ENCODE measurements around the gene ACAN.
A peak's percentile ranks its signal among the peaks of the same experiment; 100 is the strongest.

ACAN gene

GRCh38 chr15:88904624-88905327 lies 101.5 kb downstream of the ACAN start:
- DNase-seq: peak; percentile 54

GRCh38 chr15:88905576-88905975 lies 102.3 kb downstream of the ACAN start:
- no peak for DNase-seq

GRCh38 chr15:88906130-88906529 lies 102.9 kb downstream of the ACAN start:
- no peak for DNase-seq

GRCh38 chr15:88906551-88906950 lies 103.3 kb downstream of the ACAN start:
- DNase-seq: no peak

DNA sequence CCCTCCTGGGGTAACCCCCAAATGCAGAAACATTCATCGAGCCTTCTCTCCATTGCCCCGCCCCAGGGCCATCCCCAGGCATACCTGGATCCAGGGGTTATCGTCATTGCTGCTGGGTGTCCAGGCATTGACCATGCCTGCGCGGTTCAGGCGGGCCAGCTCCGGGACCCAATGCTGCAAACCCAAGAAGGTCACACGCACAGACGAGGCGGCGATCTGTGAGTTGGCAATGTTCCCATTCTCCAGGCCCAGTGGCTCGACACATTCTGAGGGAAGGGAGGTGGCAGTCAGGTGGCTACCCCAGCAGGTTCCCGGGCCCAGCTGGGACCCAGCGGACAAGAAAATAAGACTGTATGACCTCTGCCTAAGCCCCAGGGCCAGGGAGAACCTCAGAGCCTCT lies 103.9 kb downstream of the ACAN start:
- no peak for DNase-seq

DNA sequence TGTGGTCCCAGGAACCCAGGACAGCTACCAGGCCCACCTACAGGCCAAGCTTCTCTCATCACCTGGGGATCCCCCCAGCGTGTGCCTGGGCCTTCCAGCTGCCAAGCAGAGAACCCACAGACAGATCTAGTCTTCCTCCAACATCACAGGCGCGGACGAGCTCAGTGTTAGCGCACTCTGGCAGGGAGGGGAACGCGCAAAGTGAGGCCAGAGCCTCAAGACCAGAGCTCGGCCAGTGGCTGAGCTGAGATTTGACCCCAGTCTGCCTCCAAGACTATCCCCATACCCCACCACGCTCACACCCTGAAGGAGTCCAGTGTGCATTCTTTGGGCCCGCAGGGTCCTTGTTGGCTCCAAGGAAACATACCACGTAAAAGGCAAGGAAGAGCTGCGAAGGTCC lies 104.9 kb downstream of the ACAN start:
- no peak for DNase-seq

DNA sequence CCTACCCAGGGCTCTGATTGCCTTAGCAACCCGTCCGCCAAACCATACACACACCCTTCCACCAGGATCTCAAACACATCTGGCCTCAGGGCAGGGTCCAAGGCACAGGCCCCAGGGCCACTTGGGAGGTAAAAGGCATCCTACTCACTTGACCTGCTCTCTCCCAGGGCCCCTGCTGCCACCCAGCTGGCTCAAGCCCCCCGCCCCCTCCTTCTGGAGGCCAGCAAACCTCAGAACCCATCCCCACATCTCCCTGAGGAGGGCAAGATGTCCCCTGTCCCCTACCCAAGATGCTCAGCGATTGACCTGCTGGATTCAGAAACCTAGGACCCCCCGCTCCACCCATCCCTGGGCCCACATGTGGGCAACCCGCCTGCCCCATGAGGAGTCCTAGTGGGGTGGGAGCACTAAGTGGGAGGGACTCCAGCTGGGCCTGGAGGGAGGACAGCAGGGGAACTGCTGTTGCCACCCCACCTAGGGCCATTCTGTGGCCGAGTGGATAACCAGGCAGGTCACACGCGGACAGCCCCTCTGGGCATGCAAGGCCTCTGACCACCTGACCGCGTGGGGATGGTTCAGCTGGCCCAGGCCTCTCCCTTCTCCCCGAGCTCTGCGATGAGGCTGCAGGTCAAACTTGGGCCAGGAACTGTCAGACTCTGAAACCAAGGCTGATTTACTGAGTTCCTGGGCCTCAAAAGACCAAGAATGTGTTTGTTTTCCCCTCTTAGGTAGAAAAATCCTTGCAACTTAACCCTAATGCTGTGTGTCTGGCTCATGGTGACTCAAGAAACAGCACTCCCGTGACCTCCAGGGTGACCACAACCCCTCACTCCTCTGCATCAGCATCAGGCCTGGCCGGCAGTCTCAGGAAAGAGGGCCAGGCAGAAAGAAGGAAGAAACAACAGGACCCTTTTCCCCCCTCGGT lies 105.7 kb downstream of the ACAN start:
- DNase-seq: no peak

DNA sequence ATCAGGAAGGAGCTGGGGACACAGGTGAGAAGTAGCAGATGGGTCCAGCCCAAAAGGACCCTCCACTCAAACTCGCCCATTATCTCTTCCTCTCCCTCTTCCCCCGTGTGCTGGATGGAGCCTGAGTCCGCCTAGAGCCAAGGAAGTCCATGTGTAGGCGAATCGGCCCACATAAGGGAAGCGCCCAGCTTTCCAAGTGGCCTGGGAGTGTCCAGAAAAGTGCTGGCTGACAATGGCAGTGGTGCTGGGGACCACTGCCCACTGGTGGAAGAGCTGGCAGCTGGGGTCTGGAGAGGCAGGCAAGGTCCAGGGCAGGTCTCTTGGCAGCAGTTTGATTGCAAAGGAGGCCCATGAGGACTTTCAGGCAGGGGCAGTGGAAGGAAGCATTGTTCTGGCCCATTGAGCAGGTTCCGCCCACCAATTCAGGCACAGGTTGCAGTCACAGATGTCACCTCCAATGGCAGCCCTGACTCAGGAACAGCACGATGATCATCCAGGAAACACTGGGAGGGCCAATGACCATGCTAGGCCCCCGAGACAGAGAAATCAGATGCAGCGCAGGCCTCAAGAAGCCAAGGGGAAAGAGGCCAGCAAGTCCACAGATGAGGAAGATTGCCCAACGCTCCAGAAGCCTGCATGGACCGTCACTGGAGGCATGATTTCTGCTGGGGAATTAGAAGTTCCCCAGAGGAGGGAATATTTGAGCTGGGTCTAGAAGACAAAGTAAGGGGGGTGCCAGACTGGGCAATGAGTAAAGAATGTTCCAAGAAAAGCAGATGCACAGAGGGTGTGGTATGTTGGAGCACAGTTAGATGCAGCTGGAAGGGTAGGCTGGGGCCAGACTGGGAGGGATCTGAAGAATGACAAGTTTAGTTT lies 107.0 kb downstream of the ACAN start:
- DNase-seq: no peak

DNA sequence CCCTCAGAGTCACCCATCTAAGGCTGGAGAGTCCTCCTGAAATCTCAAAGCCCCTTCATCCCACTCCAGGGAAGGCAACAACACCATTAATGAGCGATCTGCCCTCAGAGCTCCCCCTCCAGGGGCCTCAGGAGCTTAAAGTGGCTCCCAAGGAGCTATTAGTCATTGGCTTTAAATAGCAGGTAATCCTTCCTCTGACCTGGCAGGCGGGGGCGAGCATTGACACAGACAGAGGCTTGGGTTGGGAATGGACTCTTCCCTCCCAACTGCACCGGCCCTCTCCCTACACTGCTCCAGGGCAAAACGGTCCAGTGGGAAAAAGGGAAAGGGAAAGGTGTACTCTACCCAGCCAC lies 108.5 kb downstream of the ACAN start:
- no peak for DNase-seq

DNA sequence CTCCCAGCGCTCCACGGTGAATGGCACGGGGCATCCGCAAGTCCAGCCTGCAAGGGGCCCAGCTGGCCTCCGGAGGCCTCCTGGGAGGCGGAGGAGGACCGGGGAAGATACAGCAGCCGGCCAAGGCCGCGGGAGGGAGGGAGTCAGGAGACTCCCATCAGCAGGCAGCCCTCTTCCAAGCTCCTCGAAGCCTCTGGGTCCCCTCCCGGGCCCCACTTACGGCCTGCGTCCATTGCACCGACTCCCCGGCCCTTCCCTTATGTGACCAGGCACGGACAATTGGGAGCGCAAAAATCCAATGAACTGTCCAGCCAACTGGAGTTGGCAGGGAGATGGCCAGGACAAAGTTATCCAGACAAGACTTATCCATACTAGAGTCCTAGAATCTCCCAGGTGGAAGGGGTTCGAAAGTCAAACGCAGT lies 109.3 kb downstream of the ACAN start:
- no peak for DNase-seq

GRCh38 chr15:88913017-88913849 lies 110.0 kb downstream of the ACAN start, which contains the start of gene MFGE8:
MFGE8 (minus strand) TSS chr15:88913379; CDS start chr15:88913319, 60 bp downstream.
- peak; percentile 44 for DNase-seq

DNA sequence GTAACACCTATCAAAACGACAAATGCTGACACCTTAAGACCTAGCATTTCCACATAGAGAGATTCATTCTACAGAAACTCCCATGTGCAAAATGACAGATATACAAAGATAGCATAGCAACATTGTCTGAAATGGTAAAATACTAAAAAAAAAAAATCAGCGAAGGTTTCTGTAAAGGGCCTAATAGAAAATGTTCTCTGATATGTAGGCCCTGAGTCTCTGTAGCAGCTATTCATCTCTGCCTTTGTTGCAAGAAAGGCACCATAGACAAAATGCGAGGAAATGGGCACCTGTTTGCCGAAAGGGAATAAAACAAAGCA lies 110.6 kb downstream of the ACAN start:
- DNase-seq: no peak

DNA sequence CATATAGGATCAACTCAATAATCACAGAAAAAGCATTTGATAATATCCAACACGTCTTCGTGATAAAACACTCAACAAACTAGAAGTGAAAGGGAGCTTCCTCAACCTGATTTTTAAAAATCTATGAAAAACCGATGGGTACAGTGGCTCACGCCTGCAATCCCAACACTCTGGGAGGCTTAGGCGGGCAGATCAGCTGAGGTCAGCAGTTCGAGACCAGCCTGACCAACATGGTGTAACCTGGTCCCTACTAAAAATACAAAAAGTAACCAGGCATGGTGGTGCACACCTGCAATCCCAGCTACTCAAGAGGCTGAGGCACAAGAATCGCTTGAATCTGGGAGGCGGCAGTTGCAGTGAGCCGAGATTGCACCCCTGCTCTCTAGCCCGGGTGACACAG lies 112.1 kb downstream of the ACAN start:
- DNase-seq: no peak

- no peak for DNase-seq
Measured at GRCh38 chr15:88917760-88918159, 114.5 kb downstream of the ACAN start.

- peak; percentile 73 for DNase-seq
Measured at GRCh38 chr15:88918738-88919137, 115.5 kb downstream of the ACAN start.

DNA sequence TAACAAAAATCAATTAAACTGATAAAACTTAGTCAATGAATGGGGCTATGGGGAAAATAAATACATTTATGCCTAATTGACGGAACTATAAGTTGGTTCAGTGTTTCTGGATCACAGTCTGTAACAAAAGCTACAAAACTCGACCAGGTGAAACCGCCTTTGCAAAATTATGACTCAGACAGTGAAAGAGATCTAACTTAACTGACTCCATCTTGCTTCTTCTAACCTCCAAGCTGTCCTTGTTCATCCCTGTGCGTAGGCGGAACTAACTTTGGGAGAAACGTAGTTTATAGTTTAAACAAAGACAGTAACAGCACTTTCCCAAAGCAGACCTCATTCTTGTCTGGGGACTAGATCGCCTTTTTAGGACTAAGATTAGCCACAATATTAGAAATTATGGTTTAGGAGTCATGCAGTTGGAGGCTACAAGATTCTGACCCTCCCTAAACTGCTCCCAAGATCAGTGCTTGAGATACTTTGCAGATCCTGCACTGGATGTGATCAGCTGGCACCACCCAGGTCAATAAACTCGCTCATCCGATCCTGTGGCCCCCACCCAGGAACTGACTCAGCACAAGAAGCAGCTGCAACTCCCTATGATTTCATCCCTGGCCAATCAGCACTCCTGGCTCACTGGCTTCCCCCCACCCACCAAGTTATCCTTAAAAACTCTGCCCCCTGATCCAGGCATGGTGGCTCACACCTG lies 117.1 kb downstream of the ACAN start:
- peak; percentile 14 for DNase-seq

GRCh38 chr15:88920892-88921435 lies 117.7 kb downstream of the ACAN start:
- DNase-seq: peak; percentile 25
